ENCODE results near the gene AXL. TPM values are rescaled to one million over a fixed set of nuclear protein-coding genes. Genes with fewer than 3 reads are reported as not detected.
A peak's percentile ranks its signal among the peaks of the same experiment; 100 is the strongest.

The AXL gene
- total RNA-seq, 2 donors from 2014 or later: 138 to 157 TPM

DNA sequence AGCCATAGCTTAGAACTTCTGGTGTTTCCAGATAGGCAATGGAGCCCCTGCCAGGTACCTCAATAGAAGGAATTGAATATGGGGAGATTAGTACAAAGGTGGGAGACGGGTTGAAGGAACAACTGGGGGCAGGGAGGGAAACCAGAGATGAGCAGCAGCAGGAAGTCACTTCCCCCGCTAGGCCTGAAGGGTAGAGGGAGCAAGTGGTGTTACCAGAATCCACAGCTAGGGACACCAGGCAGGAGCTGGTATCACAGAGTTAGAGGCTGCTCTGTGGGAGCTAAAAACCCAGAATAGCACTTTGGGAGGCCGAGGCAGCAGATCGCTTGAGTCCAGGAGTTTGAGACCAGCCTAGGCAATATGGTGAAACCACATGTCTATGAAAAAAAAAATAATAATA is 29.9 kb downstream of the AXL start:
- Histone ChIP-seq H3K4me1 (ENCODE audit: control insufficient read depth in 1 of 2, low read depth in 2 of 2) (no peaks in the 10 kb centered on the region), H3K36me3 (peaks cover 88% of the 10 kb centered on the region), H3K4me3 (no peak overlapping the region), H3K9me3 (no peaks in the 10 kb centered on the region), H3K27ac (no peak overlapping the region), H3K27me3 (replicated peaks; ENCODE audit: insufficient read depth) (no peaks in the 10 kb centered on the region)
- ATAC-seq (ENCODE audit: insufficient number of reproducible peaks, low FRiP score, low read depth): no peak
- no peak for DNase-seq (ENCODE audit: low spot score)
- TF ChIP-seq, protein P1, sequence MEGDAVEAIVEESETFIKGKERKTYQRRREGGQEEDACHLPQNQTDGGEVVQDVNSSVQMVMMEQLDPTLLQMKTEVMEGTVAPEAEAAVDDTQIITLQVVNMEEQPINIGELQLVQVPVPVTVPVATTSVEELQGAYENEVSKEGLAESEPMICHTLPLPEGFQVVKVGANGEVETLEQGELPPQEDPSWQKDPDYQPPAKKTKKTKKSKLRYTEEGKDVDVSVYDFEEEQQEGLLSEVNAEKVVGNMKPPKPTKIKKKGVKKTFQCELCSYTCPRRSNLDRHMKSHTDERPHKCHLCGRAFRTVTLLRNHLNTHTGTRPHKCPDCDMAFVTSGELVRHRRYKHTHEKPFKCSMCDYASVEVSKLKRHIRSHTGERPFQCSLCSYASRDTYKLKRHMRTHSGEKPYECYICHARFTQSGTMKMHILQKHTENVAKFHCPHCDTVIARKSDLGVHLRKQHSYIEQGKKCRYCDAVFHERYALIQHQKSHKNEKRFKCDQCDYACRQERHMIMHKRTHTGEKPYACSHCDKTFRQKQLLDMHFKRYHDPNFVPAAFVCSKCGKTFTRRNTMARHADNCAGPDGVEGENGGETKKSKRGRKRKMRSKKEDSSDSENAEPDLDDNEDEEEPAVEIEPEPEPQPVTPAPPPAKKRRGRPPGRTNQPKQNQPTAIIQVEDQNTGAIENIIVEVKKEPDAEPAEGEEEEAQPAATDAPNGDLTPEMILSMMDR (IDR thresholded peaks at IDR 0.05): no peak

DNA sequence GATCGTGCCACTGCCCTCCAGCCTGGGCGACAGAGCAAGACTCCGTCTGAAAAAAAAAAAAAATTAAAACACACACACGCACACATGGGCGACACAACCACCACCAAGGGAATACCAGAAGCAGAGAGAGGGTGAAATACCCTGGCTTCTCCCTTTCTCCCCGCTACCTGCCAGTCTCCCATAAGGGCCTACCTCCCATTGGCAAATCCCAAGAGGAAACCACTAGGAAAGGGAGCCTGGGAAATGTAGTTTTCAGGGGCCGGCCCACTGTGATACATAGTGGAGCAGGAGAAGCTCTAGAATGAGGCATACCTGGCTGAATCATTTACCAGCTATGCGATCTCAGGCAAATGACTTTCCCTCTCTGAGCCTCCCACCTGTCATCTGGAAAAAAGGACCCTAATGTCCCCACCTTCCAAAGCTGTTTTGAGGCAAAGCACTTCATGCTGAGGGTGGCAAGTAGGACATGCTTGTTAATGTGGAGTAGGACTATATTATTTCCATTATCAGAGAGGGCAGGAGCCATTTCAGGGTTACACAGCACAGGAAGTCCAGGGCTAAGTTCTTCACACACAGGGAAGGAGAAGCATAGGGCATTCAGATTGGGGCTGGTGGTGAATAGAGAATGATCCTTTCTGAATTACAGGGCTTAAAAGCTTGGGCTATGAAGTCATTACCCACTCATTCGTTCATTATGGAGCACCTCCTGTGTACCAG is 30.8 kb downstream of the AXL start:
- Histone ChIP-seq H3K4me1 (ENCODE audit: control insufficient read depth in 1 of 2, low read depth in 2 of 2) (no peaks in the 10 kb centered on the region), H3K4me3 (no peak overlapping the region), H3K27me3 (replicated peaks; ENCODE audit: insufficient read depth) (no peaks in the 10 kb centered on the region), H3K27ac (no peak overlapping the region), H3K36me3 (peaks cover 85% of the 10 kb centered on the region), H3K9me3 (no peaks in the 10 kb centered on the region)
- TF ChIP-seq, protein P1 (IDR thresholded peaks at IDR 0.05): no peak
- DNase-seq (ENCODE audit: low spot score) (no peak), ATAC-seq (ENCODE audit: insufficient number of reproducible peaks, low FRiP score, low read depth) (no peak)

DNA sequence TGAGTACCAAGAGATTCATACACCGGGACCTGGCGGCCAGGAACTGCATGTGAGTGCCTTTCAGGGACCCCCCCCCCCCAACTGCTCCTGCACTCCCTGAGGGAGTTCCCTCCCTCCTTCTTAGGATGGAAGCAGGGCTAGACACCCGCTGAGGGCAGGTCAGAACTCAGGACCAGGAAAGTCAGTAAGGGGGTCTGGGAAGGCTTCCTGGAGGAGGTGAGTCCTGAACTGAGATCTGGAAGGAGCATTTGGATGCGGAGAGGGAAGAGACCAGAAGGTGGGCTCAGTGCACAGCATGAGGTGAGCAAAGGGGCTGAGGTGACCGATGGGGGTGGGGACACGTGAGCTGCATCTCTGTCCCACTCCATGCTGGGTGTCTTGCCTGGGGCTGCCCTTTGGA is 34.6 kb downstream of the AXL start:
- Histone ChIP-seq H3K4me1 (ENCODE audit: control insufficient read depth in 1 of 2, low read depth in 2 of 2) (no peaks in the 10 kb centered on the region), H3K9me3 (no peaks in the 10 kb centered on the region), H3K27me3 (replicated peaks; ENCODE audit: insufficient read depth) (no peaks in the 10 kb centered on the region), H3K4me3 (no peak overlapping the region), H3K36me3 (peaks cover 90% of the 10 kb centered on the region), H3K27ac (no peak overlapping the region)
- no peak for ATAC-seq (ENCODE audit: insufficient number of reproducible peaks, low FRiP score, low read depth)
- DNase-seq (ENCODE audit: low spot score): no peak
- TF ChIP-seq, protein P1 (IDR thresholded peaks at IDR 0.05): no peak

DNA sequence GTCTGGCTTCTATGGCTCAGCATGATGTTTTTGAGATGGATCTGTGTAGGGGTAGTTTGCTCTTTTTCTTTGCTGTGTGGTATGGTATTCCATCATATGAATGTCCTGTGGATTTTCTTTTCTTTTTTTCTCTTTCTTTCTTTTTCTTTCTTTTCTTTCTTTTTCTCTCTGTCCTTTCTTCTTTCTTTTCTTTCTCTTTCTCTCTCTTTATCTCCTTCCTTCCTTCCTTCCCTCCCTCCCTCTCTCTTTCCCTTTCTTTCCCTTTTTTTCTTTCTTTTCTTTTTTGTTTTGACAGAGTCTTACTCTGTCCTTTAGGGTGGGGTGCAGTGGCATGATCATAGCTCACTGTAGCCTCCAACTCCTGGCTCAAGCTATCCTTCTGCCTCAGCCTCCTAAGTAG is 36.1 kb downstream of the AXL start:
- ATAC-seq (ENCODE audit: insufficient number of reproducible peaks, low FRiP score, low read depth) (no peak), DNase-seq (ENCODE audit: low spot score) (no peak)
- Histone ChIP-seq H3K4me1 (ENCODE audit: control insufficient read depth in 1 of 2, low read depth in 2 of 2) (no peaks in the 10 kb centered on the region), H3K27ac (no peak overlapping the region), H3K4me3 (no peak overlapping the region), H3K27me3 (replicated peaks; ENCODE audit: insufficient read depth) (no peaks in the 10 kb centered on the region), H3K36me3 (peaks cover 89% of the 10 kb centered on the region), H3K9me3 (no peaks in the 10 kb centered on the region)
- TF ChIP-seq, protein P1 (IDR thresholded peaks at IDR 0.05): no peak

DNA sequence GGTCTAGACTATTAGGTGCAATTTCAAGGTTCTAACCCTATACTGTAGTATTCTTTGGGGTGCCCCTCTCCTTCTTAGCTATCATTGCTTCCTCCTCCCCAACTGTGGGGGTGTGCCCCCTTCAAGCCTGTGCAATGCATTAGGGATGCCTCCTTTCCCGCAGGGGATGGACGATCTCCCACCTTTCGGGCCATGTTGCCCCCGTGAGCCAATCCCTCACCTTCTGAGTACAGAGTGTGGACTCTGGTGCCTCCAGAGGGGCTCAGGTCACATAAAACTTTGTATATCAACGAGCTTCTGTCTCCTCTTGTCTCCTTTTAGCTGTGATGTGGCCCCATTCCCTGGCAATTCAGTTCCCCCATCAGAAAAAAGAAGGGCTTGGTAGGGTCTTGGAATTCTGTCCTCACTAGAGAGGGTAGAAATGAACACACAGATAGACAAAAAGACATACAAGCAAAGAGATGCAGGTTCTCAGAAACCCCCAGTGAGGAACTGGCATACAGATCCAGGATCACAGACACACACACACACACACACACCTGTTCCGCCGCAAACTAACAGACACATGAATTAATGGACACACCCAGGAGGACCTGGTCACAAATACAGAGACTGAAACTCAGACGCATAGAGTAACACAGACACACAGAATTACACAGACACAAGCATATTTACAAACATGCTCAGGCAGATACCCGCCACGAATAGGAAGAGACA is 42.6 kb downstream of the AXL start:
- ATAC-seq (ENCODE audit: insufficient number of reproducible peaks, low FRiP score, low read depth) (no peak), DNase-seq (ENCODE audit: low spot score) (no peak)
- peaks cover 32% of the 10 kb centered on the region for H3K36me3 ChIP-seq
- H3K4me3 ChIP-seq: peak overlapping the region; percentile 79
- H3K27ac ChIP-seq: peak overlapping the region; percentile 94 to 95
- H3K9me3 ChIP-seq: no peaks in the 10 kb centered on the region
- TF ChIP-seq, protein P1 (IDR thresholded peaks at IDR 0.05): no peak
- no peaks in the 10 kb centered on the region for H3K27me3 ChIP-seq (replicated peaks; ENCODE audit: insufficient read depth)
- H3K4me1 ChIP-seq (ENCODE audit: control insufficient read depth in 1 of 2, low read depth in 2 of 2): peaks cover 11 to 19% of the 10 kb centered on the region in 2 donors
